WTC11 (cell line): ENCODE data around the gene MCRIP2. TPM values are rescaled to one million over a fixed set of nuclear protein-coding genes. Genes with fewer than 3 reads are reported as not detected.

Experiments
- ARID4B ChIP-seq: sonication (generic); formaldehyde crosslinking; IDR thresholded peaks from 2 replicates; pipeline ENCODE4 v1.8.0; 2023; ENCODE audit warnings: missing genetic modification reagents, mild to moderate bottlenecking, borderline replicate concordance
- CREB1 ChIP-seq: sonication (generic); formaldehyde crosslinking; IDR thresholded peaks from 2 replicates; pipeline ENCODE4 v1.8.0; 2023; ENCODE audit warnings: mild to moderate bottlenecking, missing genetic modification reagents
- ESRRA ChIP-seq: sonication (generic); formaldehyde crosslinking; IDR thresholded peaks from 2 replicates; pipeline ENCODE4 v1.8.1; 2022; ENCODE audit warnings: mild to moderate bottlenecking, missing genetic modification reagents, borderline replicate concordance
- ETV6 ChIP-seq: sonication (generic); formaldehyde crosslinking; IDR thresholded peaks from 2 replicates; pipeline ENCODE4 v1.8.1; 2022; ENCODE audit warnings: mild to moderate bottlenecking, missing genetic modification reagents
- FOXP4 ChIP-seq: sonication (generic); formaldehyde crosslinking; IDR thresholded peaks from 2 replicates; pipeline ENCODE4 v1.8.0; 2022; ENCODE audit warnings: mild to moderate bottlenecking, missing genetic modification reagents
- GTF2I ChIP-seq: fragments of 250-450 bp; sonication (Bioruptor Pico); conservative IDR thresholded peaks from 2 replicates; pipeline ENCODE4 v1.4.0; 2021; ENCODE audit warnings: mild to moderate bottlenecking
- JUN ChIP-seq: sonication (generic); formaldehyde crosslinking; IDR thresholded peaks from 2 replicates; pipeline ENCODE4 v1.8.0; 2023; ENCODE audit warnings: mild to moderate bottlenecking, missing genetic modification reagents
- KAT7 ChIP-seq: sonication (generic); formaldehyde crosslinking; IDR thresholded peaks from 2 replicates; pipeline ENCODE4 v1.8.1; 2023; ENCODE audit warnings: missing genetic modification reagents, mild to moderate bottlenecking, borderline replicate concordance
- MAX ChIP-seq: sonication (generic); formaldehyde crosslinking; IDR thresholded peaks from 2 replicates; pipeline ENCODE4 v1.8.0; 2022; ENCODE audit warnings: mild to moderate bottlenecking, missing genetic modification reagents
- MLX ChIP-seq: sonication (generic); formaldehyde crosslinking; IDR thresholded peaks from 2 replicates; pipeline ENCODE4 v1.8.1; 2023; ENCODE audit warnings: mild to moderate bottlenecking, missing genetic modification reagents, moderate library complexity
- MXD4 ChIP-seq: fragments of 250-450 bp; sonication (Bioruptor Pico); IDR thresholded peaks from 2 replicates; pipeline ENCODE4 v1.8.0; 2021; ENCODE audit warnings: mild to moderate bottlenecking, moderate library complexity, borderline replicate concordance
- MYBL2 ChIP-seq: sonication (generic); formaldehyde crosslinking; IDR thresholded peaks from 2 replicates; pipeline ENCODE4 v1.8.1; 2023; ENCODE audit warnings: mild to moderate bottlenecking, moderate library complexity, missing genetic modification reagents
- PRDM15 ChIP-seq: sonication (generic); formaldehyde crosslinking; IDR thresholded peaks from 2 replicates; pipeline ENCODE4 v1.8.0; 2022; ENCODE audit warnings: missing genetic modification reagents
- PRRX2 ChIP-seq: fragments of 250-450 bp; sonication (Bioruptor Pico); IDR thresholded peaks from 2 replicates; pipeline ENCODE4 v1.8.0; 2021; ENCODE audit warnings: mild to moderate bottlenecking
- SMAD3 ChIP-seq: sonication (generic); formaldehyde crosslinking; IDR thresholded peaks from 2 replicates; pipeline ENCODE4 v1.8.0; 2022; ENCODE audit warnings: missing genetic modification reagents, mild to moderate bottlenecking, borderline replicate concordance
- SOX15 ChIP-seq: fragments of 250-450 bp; sonication (Bioruptor Pico); IDR thresholded peaks from 2 replicates; pipeline ENCODE4 v1.9.0; 2021; ENCODE audit warnings: mild to moderate bottlenecking
- TCF7 ChIP-seq: sonication (generic); formaldehyde crosslinking; IDR thresholded peaks from 2 replicates; pipeline ENCODE4 v1.8.0; 2022; ENCODE audit warnings: mild to moderate bottlenecking, low read depth, missing genetic modification reagents, moderate library complexity
- ZBTB21 ChIP-seq: sonication (generic); formaldehyde crosslinking; IDR thresholded peaks from 2 replicates; pipeline ENCODE4 v1.8.1; 2023; ENCODE audit warnings: mild to moderate bottlenecking, missing genetic modification reagents, borderline replicate concordance
- ZNF232 ChIP-seq: sonication (generic); formaldehyde crosslinking; IDR thresholded peaks from 2 replicates; pipeline ENCODE4 v1.8.0; 2022; ENCODE audit warnings: mild to moderate bottlenecking, missing genetic modification reagents
- ZNF263 ChIP-seq: sonication (generic); formaldehyde crosslinking; IDR thresholded peaks from 2 replicates; pipeline ENCODE4 v1.8.1; 2022; ENCODE audit warnings: low read depth, mild to moderate bottlenecking, moderate library complexity, missing genetic modification reagents
- ZNF396 ChIP-seq: fragments of 250-450 bp; sonication (Bioruptor Pico); IDR thresholded peaks from 2 replicates; pipeline ENCODE4 v1.8.0; 2021; ENCODE audit warnings: mild to moderate bottlenecking, moderate library complexity, borderline replicate concordance
- ZNF671 ChIP-seq: fragments of 250-450 bp; sonication (Bioruptor Pico); IDR thresholded peaks from 2 replicates; pipeline ENCODE4 v1.8.0; 2021; ENCODE audit warnings: mild to moderate bottlenecking
- total RNA-seq: library from RNA; stranded (reverse); gene quantifications from 3 replicates; pipeline ENCODE4 v1.2.3, GENCODE V29; 2021
- TF ChIP-seq, protein P1 (sequence below): fragments of 250-450 bp; sonication (Bioruptor Pico); IDR thresholded peaks from 2 replicates; pipeline ENCODE4 v1.9.0; 2021; ENCODE audit warnings: moderate library complexity, mild to moderate bottlenecking, inconsistent platforms, borderline replicate concordance
- TF ChIP-seq, protein P2 (sequence below): sonication (generic); formaldehyde crosslinking; IDR thresholded peaks from 2 replicates; pipeline ENCODE4 v1.8.0; 2023; ENCODE audit warnings: missing genetic modification reagents
- TF ChIP-seq, protein P3 (sequence below): sonication (generic); formaldehyde crosslinking; IDR thresholded peaks from 2 replicates; pipeline ENCODE4 v1.8.1; 2022; ENCODE audit warnings: missing genetic modification reagents, borderline replicate concordance

MCRIP2 gene
- total RNA-seq, 1 experiment from 2014 or later = 63.3 TPM

- TF ChIP-seq, protein P1, sequence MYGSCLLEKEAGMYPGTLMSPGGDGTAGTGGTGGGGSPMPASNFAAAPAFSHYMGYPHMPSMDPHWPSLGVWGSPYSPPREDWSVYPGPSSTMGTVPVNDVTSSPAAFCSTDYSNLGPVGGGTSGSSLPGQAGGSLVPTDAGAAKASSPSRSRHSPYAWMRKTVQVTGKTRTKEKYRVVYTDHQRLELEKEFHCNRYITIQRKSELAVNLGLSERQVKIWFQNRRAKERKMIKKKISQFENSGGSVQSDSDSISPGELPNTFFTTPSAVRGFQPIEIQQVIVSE (CRISPR knock-in tag) = no peak
- TF ChIP-seq SMAD3 (CRISPR knock-in tag) = no peak
- no peak for TF ChIP-seq MYBL2 (CRISPR knock-in tag)
- TF ChIP-seq CREB1 (CRISPR knock-in tag) = no peak
- peak; percentile 75; the same call in 1 of the 2 replicates for TF ChIP-seq ETV6 (CRISPR knock-in tag)
- no peak for TF ChIP-seq TCF7 (CRISPR knock-in tag)
- TF ChIP-seq, protein P2, sequence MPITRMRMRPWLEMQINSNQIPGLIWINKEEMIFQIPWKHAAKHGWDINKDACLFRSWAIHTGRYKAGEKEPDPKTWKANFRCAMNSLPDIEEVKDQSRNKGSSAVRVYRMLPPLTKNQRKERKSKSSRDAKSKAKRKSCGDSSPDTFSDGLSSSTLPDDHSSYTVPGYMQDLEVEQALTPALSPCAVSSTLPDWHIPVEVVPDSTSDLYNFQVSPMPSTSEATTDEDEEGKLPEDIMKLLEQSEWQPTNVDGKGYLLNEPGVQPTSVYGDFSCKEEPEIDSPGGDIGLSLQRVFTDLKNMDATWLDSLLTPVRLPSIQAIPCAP = no peak
- no peak for TF ChIP-seq ZNF232 (CRISPR knock-in tag)
- 0 out of 2 replicates have a peak, but pooled peaks have one; percentile 27 for TF ChIP-seq KAT7 (CRISPR knock-in tag)
- TF ChIP-seq MLX (CRISPR knock-in tag) = no peak
- TF ChIP-seq ZNF263 = no peak
- no peak for TF ChIP-seq PRDM15 (CRISPR knock-in tag)
- TF ChIP-seq FOXP4 (CRISPR knock-in tag) = peak; percentile 82
- TF ChIP-seq MXD4 (CRISPR knock-in tag) = no peak
- TF ChIP-seq ZNF396 = no peak
- TF ChIP-seq ZNF671 (CRISPR knock-in tag) = no peak
- no peak for TF ChIP-seq PRRX2
- TF ChIP-seq MAX (CRISPR knock-in tag) = peak; percentile 44; the same call in 1 of the 2 replicates
- TF ChIP-seq, protein P3, sequence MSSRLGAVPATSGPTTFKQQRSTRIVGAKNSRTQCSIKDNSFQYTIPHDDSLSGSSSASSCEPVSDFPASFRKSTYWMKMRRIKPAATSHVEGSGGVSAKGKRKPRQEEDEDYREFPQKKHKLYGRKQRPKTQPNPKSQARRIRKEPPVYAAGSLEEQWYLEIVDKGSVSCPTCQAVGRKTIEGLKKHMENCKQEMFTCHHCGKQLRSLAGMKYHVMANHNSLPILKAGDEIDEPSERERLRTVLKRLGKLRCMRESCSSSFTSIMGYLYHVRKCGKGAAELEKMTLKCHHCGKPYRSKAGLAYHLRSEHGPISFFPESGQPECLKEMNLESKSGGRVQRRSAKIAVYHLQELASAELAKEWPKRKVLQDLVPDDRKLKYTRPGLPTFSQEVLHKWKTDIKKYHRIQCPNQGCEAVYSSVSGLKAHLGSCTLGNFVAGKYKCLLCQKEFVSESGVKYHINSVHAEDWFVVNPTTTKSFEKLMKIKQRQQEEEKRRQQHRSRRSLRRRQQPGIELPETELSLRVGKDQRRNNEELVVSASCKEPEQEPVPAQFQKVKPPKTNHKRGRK = no peak
- TF ChIP-seq GTF2I = no peak
- no peak for TF ChIP-seq ESRRA (CRISPR knock-in tag)
- TF ChIP-seq JUN (CRISPR knock-in tag) = no peak
- no peak for TF ChIP-seq ARID4B (CRISPR knock-in tag)
- no peak for TF ChIP-seq SOX15
- TF ChIP-seq ZBTB21 (CRISPR knock-in tag) = no peak; the same call in 1 of the 2 replicates
These were observed 38.4 kb downstream of the MCRIP2 start, which contains the start of gene STUB1 (continued) for GRCh38 chr16:679814-680624.
